ENCODE measurements around the gene USP33.

GRCh38 chr1:77742011-77742555 is 17.6 kb downstream of the USP33 start:
- TF ChIP-seq, protein P1, sequence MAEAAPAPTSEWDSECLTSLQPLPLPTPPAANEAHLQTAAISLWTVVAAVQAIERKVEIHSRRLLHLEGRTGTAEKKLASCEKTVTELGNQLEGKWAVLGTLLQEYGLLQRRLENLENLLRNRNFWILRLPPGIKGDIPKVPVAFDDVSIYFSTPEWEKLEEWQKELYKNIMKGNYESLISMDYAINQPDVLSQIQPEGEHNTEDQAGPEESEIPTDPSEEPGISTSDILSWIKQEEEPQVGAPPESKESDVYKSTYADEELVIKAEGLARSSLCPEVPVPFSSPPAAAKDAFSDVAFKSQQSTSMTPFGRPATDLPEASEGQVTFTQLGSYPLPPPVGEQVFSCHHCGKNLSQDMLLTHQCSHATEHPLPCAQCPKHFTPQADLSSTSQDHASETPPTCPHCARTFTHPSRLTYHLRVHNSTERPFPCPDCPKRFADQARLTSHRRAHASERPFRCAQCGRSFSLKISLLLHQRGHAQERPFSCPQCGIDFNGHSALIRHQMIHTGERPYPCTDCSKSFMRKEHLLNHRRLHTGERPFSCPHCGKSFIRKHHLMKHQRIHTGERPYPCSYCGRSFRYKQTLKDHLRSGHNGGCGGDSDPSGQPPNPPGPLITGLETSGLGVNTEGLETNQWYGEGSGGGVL (CRISPR knock-in tag; IDR thresholded peaks at IDR 0.05), result no peak
- TF ChIP-seq EZH2 (IDR thresholded peaks at IDR 0.05; ENCODE audit: borderline replicate concordance, low read depth, low read length) (no peak), POLR2AphosphoS5 (IDR thresholded peaks at IDR 0.05; ENCODE audit: control insufficient read depth, insufficient read depth, low read depth, low read length) (no peak)
- TF ChIP-seq, protein P2, sequence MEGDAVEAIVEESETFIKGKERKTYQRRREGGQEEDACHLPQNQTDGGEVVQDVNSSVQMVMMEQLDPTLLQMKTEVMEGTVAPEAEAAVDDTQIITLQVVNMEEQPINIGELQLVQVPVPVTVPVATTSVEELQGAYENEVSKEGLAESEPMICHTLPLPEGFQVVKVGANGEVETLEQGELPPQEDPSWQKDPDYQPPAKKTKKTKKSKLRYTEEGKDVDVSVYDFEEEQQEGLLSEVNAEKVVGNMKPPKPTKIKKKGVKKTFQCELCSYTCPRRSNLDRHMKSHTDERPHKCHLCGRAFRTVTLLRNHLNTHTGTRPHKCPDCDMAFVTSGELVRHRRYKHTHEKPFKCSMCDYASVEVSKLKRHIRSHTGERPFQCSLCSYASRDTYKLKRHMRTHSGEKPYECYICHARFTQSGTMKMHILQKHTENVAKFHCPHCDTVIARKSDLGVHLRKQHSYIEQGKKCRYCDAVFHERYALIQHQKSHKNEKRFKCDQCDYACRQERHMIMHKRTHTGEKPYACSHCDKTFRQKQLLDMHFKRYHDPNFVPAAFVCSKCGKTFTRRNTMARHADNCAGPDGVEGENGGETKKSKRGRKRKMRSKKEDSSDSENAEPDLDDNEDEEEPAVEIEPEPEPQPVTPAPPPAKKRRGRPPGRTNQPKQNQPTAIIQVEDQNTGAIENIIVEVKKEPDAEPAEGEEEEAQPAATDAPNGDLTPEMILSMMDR (IDR thresholded peaks at IDR 0.05 in 2 of 3, conservative IDR thresholded peaks at IDR 0.05 in 1 of 3; ENCODE audit: insufficient read depth in 2 of 3, low read depth in 1 of 3, low read length in 3 of 3), result no peak
